ENCODE data around the gene PIK3C2A.
A peak's percentile ranks its signal among the peaks of the same experiment; 100 is the strongest.
"Not testable (repeated sequence)": the region's sequence is repeated elsewhere in the genome, so short reads cannot be mapped to it uniquely, and the experiment has no call there.

The PIK3C2A gene

GRCh38 chr11:17207317-17208256 lies at the start of gene PIK3C2A:
PIK3C2A (minus strand) TSS chr11:17207986; CDS start chr11:17169741, 38,245 bp downstream.
- peak within 1 kb of the TSS; percentile 81 for H3K4me3 ChIP-seq (ENCODE audit: low read depth, low read length)
- no peaks in the 10 kb centered on the region for H3K36me3 ChIP-seq (ENCODE audit: insufficient read depth, low read length)
- peak within 1 kb of the TSS; percentile 76 for H2AFZ ChIP-seq (ENCODE audit: low read length, unreplicated experiment)
- no peaks in the 10 kb centered on the region for H3K27me3 ChIP-seq (ENCODE audit: insufficient read depth, low read length)
- H3K79me2 ChIP-seq (ENCODE audit: control insufficient read depth, insufficient read depth, low read length, unreplicated experiment) = peaks cover 41% of the 10 kb centered on the region
- peaks cover 13% of the 10 kb centered on the region for H3K4me1 ChIP-seq (ENCODE audit: control insufficient read depth, insufficient read depth, low read length, unreplicated experiment)
- peak within 1 kb of the TSS; percentile 78 for H3K27ac ChIP-seq (ENCODE audit: low read depth, low read length)

GRCh38 chr11:17257196-17257595 lies 49.4 kb upstream of the PIK3C2A start:
- Histone ChIP-seq H3K27me3 (ENCODE audit: insufficient read depth, low read length) (no peaks in the 10 kb centered on the region), H3K36me3 (ENCODE audit: insufficient read depth, low read length) (no peaks in the 10 kb centered on the region), H2AFZ (ENCODE audit: low read length, unreplicated experiment) (peak overlapping the region; percentile 26), H3K4me1 (ENCODE audit: control insufficient read depth, insufficient read depth, low read length, unreplicated experiment) (peaks cover 18% of the 10 kb centered on the region), H3K4me3 (ENCODE audit: low read depth, low read length) (peak overlapping the region; percentile 49), H3K79me2 (ENCODE audit: control insufficient read depth, insufficient read depth, low read length, unreplicated experiment) (no peaks in the 10 kb centered on the region), H3K27ac (ENCODE audit: low read depth, low read length) (peak overlapping the region; percentile 97)

GRCh38 chr11:17256512-17256911 lies 48.7 kb upstream of the PIK3C2A start:
- Histone ChIP-seq H2AFZ (ENCODE audit: low read length, unreplicated experiment) (peak overlapping the region; percentile 26), H3K4me3 (ENCODE audit: low read depth, low read length) (peak overlapping the region; percentile 49), H3K27ac (ENCODE audit: low read depth, low read length) (peak overlapping the region; percentile 97), H3K79me2 (ENCODE audit: control insufficient read depth, insufficient read depth, low read length, unreplicated experiment) (no peaks in the 10 kb centered on the region), H3K36me3 (ENCODE audit: insufficient read depth, low read length) (no peaks in the 10 kb centered on the region), H3K4me1 (ENCODE audit: control insufficient read depth, insufficient read depth, low read length, unreplicated experiment) (peaks cover 18% of the 10 kb centered on the region), H3K27me3 (ENCODE audit: insufficient read depth, low read length) (no peaks in the 10 kb centered on the region)

- no peak overlapping the region for H3K4me3 ChIP-seq (ENCODE audit: low read depth, low read length)
- no peaks in the 10 kb centered on the region for H3K36me3 ChIP-seq (ENCODE audit: insufficient read depth, low read length)
- no peak overlapping the region for H3K27ac ChIP-seq (ENCODE audit: low read depth, low read length)
- no peaks in the 10 kb centered on the region for H3K79me2 ChIP-seq (ENCODE audit: control insufficient read depth, insufficient read depth, low read length, unreplicated experiment)
- H3K4me1 ChIP-seq (ENCODE audit: control insufficient read depth, insufficient read depth, low read length, unreplicated experiment) = peaks cover 15% of the 10 kb centered on the region
- H3K27me3 ChIP-seq (ENCODE audit: insufficient read depth, low read length) = no peaks in the 10 kb centered on the region
- no peak overlapping the region for H2AFZ ChIP-seq (ENCODE audit: low read length, unreplicated experiment)
Observed at GRCh38 chr11:17252704-17253103, 44.9 kb upstream of the PIK3C2A start.

- Histone ChIP-seq H3K36me3 (ENCODE audit: insufficient read depth, low read length) (no peaks in the 10 kb centered on the region), H3K4me3 (ENCODE audit: low read depth, low read length) (no peak overlapping the region), H3K4me1 (ENCODE audit: control insufficient read depth, insufficient read depth, low read length, unreplicated experiment) (no peaks in the 10 kb centered on the region), H3K79me2 (ENCODE audit: control insufficient read depth, insufficient read depth, low read length, unreplicated experiment) (no peaks in the 10 kb centered on the region), H3K27ac (ENCODE audit: low read depth, low read length) (no peak overlapping the region), H2AFZ (ENCODE audit: low read length, unreplicated experiment) (no peak overlapping the region), H3K27me3 (ENCODE audit: insufficient read depth, low read length) (no peaks in the 10 kb centered on the region)
Observed at GRCh38 chr11:17250561-17251350, 43.0 kb upstream of the PIK3C2A start.

- no peaks in the 10 kb centered on the region for H3K79me2 ChIP-seq (ENCODE audit: control insufficient read depth, insufficient read depth, low read length, unreplicated experiment)
- no peaks in the 10 kb centered on the region for H3K27me3 ChIP-seq (ENCODE audit: insufficient read depth, low read length)
Observed at GRCh38 chr11:17244046-17244445, 36.3 kb upstream of the PIK3C2A start.

GRCh38 chr11:17242954-17243353 lies 35.2 kb upstream of the PIK3C2A start:
- not testable (repeated sequence) for H3K36me3 ChIP-seq (ENCODE audit: insufficient read depth, low read length); H3K27me3 ChIP-seq (ENCODE audit: insufficient read depth, low read length); H3K4me3 ChIP-seq (ENCODE audit: low read depth, low read length); H2AFZ ChIP-seq (ENCODE audit: low read length, unreplicated experiment); H3K27ac ChIP-seq (ENCODE audit: low read depth, low read length); H3K4me1 ChIP-seq (ENCODE audit: control insufficient read depth, insufficient read depth, low read length, unreplicated experiment); H3K79me2 ChIP-seq (ENCODE audit: control insufficient read depth, insufficient read depth, low read length, unreplicated experiment)

More at GRCh38 chr11:17244046-17244445, 36.3 kb upstream of the PIK3C2A start:
- no peak overlapping the region for H2AFZ ChIP-seq (ENCODE audit: low read length, unreplicated experiment)
- no peaks in the 10 kb centered on the region for H3K36me3 ChIP-seq (ENCODE audit: insufficient read depth, low read length)
- no peaks in the 10 kb centered on the region for H3K4me1 ChIP-seq (ENCODE audit: control insufficient read depth, insufficient read depth, low read length, unreplicated experiment)
- H3K27ac ChIP-seq (ENCODE audit: low read depth, low read length) = no peak overlapping the region
- H3K4me3 ChIP-seq (ENCODE audit: low read depth, low read length) = no peak overlapping the region

- Histone ChIP-seq H2AFZ (ENCODE audit: low read length, unreplicated experiment) (no peak overlapping the region), H3K4me3 (ENCODE audit: low read depth, low read length) (no peak overlapping the region), H3K27ac (ENCODE audit: low read depth, low read length) (no peak overlapping the region), H3K36me3 (ENCODE audit: insufficient read depth, low read length) (no peaks in the 10 kb centered on the region), H3K4me1 (ENCODE audit: control insufficient read depth, insufficient read depth, low read length, unreplicated experiment) (no peaks in the 10 kb centered on the region), H3K27me3 (ENCODE audit: insufficient read depth, low read length) (no peaks in the 10 kb centered on the region), H3K79me2 (ENCODE audit: control insufficient read depth, insufficient read depth, low read length, unreplicated experiment) (no peaks in the 10 kb centered on the region)
Observed at GRCh38 chr11:17240780-17241179, 33.0 kb upstream of the PIK3C2A start.

GRCh38 chr11:17239927-17240326 lies 32.1 kb upstream of the PIK3C2A start:
- not testable (repeated sequence) for H2AFZ ChIP-seq (ENCODE audit: low read length, unreplicated experiment); H3K79me2 ChIP-seq (ENCODE audit: control insufficient read depth, insufficient read depth, low read length, unreplicated experiment); H3K27me3 ChIP-seq (ENCODE audit: insufficient read depth, low read length); H3K4me3 ChIP-seq (ENCODE audit: low read depth, low read length); H3K4me1 ChIP-seq (ENCODE audit: control insufficient read depth, insufficient read depth, low read length, unreplicated experiment); H3K27ac ChIP-seq (ENCODE audit: low read depth, low read length); H3K36me3 ChIP-seq (ENCODE audit: insufficient read depth, low read length)

- Histone ChIP-seq H3K4me3 (ENCODE audit: low read depth, low read length) (no peak overlapping the region), H3K4me1 (ENCODE audit: control insufficient read depth, insufficient read depth, low read length, unreplicated experiment) (no peaks in the 10 kb centered on the region), H3K79me2 (ENCODE audit: control insufficient read depth, insufficient read depth, low read length, unreplicated experiment) (no peaks in the 10 kb centered on the region), H3K27ac (ENCODE audit: low read depth, low read length) (no peak overlapping the region), H3K27me3 (ENCODE audit: insufficient read depth, low read length) (no peaks in the 10 kb centered on the region), H2AFZ (ENCODE audit: low read length, unreplicated experiment) (no peak overlapping the region), H3K36me3 (ENCODE audit: insufficient read depth, low read length) (no peaks in the 10 kb centered on the region)
Observed at GRCh38 chr11:17238377-17238776, 30.6 kb upstream of the PIK3C2A start.
